K562 (cell line): ENCODE measurements around the gene GPR42. TPM values are rescaled to one million over a fixed set of nuclear protein-coding genes. Genes with fewer than 3 reads are reported as not detected.

ENCODE experiments used
- ATAC-seq: fragments of 200-7000 bp; cut with Tn5 transposase; 3 replicates; pipeline ENCODE4 v1.9.1; 2020; ENCODE audit warnings: moderate library complexity
- BruUV-seq: library from RNA; stranded (reverse); fragments of 400-500 nt; replicated peaks from 2 replicates; lab custom pipeline; 2021; lab: Mats Ljungman, UMichigan
- CTCF ChIA-PET: fragments of 300-600 bp; formaldehyde crosslinking; extraction: SDS; loops from one replicate; lab custom pipeline; 2021; ENCODE audit warnings: low intra/inter-chr PET ratio; lab: Yijun Ruan, JAX
- POLR2A ChIA-PET: fragments of 300-600, 350-650 bp; sonication (Branson Sonifier 250); formaldehyde crosslinking; extraction: SDS; loops from one replicate; lab custom pipeline; 2021; ENCODE audit warnings: antibody characterized with exemption, inconsistent platforms; lab: Yijun Ruan, JAX
- DNase-seq, 4 experiments: peaks; one replicate each; pipeline versions ENCODE4 v3.0.0 to v3.0.0-alpha.2; 2011 to 2018; ENCODE audit warnings: low spot score in 3 of 4, mixed read lengths in 3 of 4; ENCODE audit errors: extremely low read depth in 1 of 4
- FAIRE-seq: peaks from 2 replicates; lab custom pipeline; 2011; peaks lifted over from hg19 to GRCh38; lab: Jason Lieb, UNC
- H2AFZ ChIP-seq: 2 replicates; pipeline ENCODE4 v1.6.0; 2011; ENCODE audit warnings: low read depth, low read length, control low read depth, inconsistent platforms
- H3K27ac ChIP-seq: fragments of 200-600 bp; 3 replicates; pipeline ENCODE4 v1.8.0; 2011; ENCODE audit warnings: low read depth, mild to moderate bottlenecking, control low read depth, inconsistent platforms, low read length, moderate library complexity, mixed read lengths; ENCODE audit errors: extremely low read depth
- H3K27me3 ChIP-seq, 2 experiments: fragments of 300-600 bp in 1 of 2; 2 replicates in 1 of 2; 3 replicates in 1 of 2; pipeline versions ENCODE4 v1.6.0 to v1.8.0; 2011; ENCODE audit warnings: inconsistent platforms in 2 of 2, low read length in 2 of 2, mild to moderate bottlenecking in 1 of 2, mixed read lengths in 1 of 2, moderate library complexity in 1 of 2; ENCODE audit not compliant: control insufficient read depth in 2 of 2, insufficient read depth in 2 of 2
- H3K36me3 ChIP-seq: fragments of 300-600 bp; 3 replicates; pipeline ENCODE4 v1.8.0; 2011; ENCODE audit warnings: mild to moderate bottlenecking, low read length, inconsistent platforms; ENCODE audit not compliant: control insufficient read depth, insufficient read depth
- H3K4me1 ChIP-seq, 2 experiments: fragments of 200-600 bp in 1 of 2; replicated peaks in 1 of 2; 2 replicates in 1 of 2; 3 replicates in 1 of 2; pipeline versions ENCODE4 v1.5.1 to v1.8.0; 2011; ENCODE audit warnings: inconsistent platforms in 2 of 2, low read length in 2 of 2, mild to moderate bottlenecking in 1 of 2, mixed read lengths in 1 of 2, moderate library complexity in 1 of 2; ENCODE audit not compliant: control insufficient read depth in 2 of 2, insufficient read depth in 2 of 2
- H3K4me2 ChIP-seq: 2 replicates; pipeline ENCODE4 v1.6.1; 2011; ENCODE audit warnings: low read length, control low read depth, inconsistent platforms, mixed read lengths; ENCODE audit not compliant: insufficient read depth
- H3K4me3 ChIP-seq: fragments of 200-600 bp; sonication (generic), shearing (Covaris generic); 2 replicates; pipeline ENCODE4 v1.5.1; 2016; ENCODE audit warnings: control low read depth, inconsistent platforms
- H3K79me2 ChIP-seq: fragments of 200-600 bp; 3 replicates; pipeline ENCODE4 v1.8.0; 2011; ENCODE audit warnings: low read length, inconsistent platforms; ENCODE audit not compliant: control insufficient read depth, insufficient read depth
- H3K9ac ChIP-seq, 2 experiments: 2 replicates each; pipeline versions ENCODE4 v1.6.0 to v1.6.1; 2011; ENCODE audit warnings: low read depth in 2 of 2, low read length in 2 of 2, control low read depth in 1 of 2, inconsistent platforms in 1 of 2, mild to moderate bottlenecking in 1 of 2, mixed read lengths in 1 of 2; ENCODE audit not compliant: insufficient read depth in 1 of 2
- H3K9me1 ChIP-seq: one replicate; pipeline ENCODE4 v1.6.0; 2011; ENCODE audit warnings: inconsistent platforms, mild to moderate bottlenecking, low read length, moderate library complexity; ENCODE audit not compliant: control insufficient read depth, insufficient read depth
- H3K9me3 ChIP-seq: replicated peaks from 2 replicates; pipeline ENCODE4 v1.5.1; 2011; ENCODE audit warnings: low read depth, low read length, inconsistent platforms; ENCODE audit not compliant: control insufficient read depth, insufficient read depth
- H4K20me1 ChIP-seq: replicated peaks from 2 replicates; pipeline ENCODE4 v1.6.1; 2011; ENCODE audit warnings: low read length, inconsistent platforms, mixed read lengths; ENCODE audit not compliant: control insufficient read depth, insufficient read depth
- WGBS: fragments of 100-300 bp; shearing (Covaris generic); methylation state at CpG from one replicate; pipeline ENCODE4 v1.1.6; 2016; ENCODE audit warnings: low coverage, mixed read lengths; ENCODE audit not compliant: insufficient coverage; ENCODE audit errors: missing lambda C conversion rate; 5-methylcytosine and 5-hydroxymethylcytosine counted together
- in situ Hi-C: fragments of 300-500 bp; cut with MboI; formaldehyde crosslinking; loops from 4 replicates; pipeline ENCODE4 v1.15.0; 2018; ENCODE audit warnings: inconsistent platforms, mixed read lengths
- intact Hi-C: fragments of 100-400 bp; cut with micrococcal nuclease; formaldehyde crosslinking; loops from 2 replicates; pipeline ENCODE4 v1.14.2; 2022
- polyA plus RNA-seq, 8 experiments: library from polyadenylated mRNA; depleted of rRNA in 4 of 8; stranded (reverse) in 5 of 8; unstranded in 3 of 8; fragments of >200 nt; fragmentation: Nextera tagmentation in 2 of 8; fragmentation: Illumina TruSeq in 1 of 8; extraction: Ambion mirVana in 2 of 8; extraction: Trizol in 1 of 8; gene quantifications; 2 replicates each; pipeline versions ENCODE4 v1.2.1 to v1.2.3, GENCODE V29; 2011 to 2014; ENCODE audit warnings: inconsistent platforms in 1 of 8, missing spikeins in 1 of 8
- total RNA-seq, 7 experiments: library from RNA; depleted of rRNA in 6 of 7; stranded (reverse); fragments of >200 nt in 6 of 7; fragmentation: Illumina TruSeq in 2 of 7; extraction: Trizol in 2 of 7; gene quantifications; 2 replicates each; pipeline versions ENCODE4 v1.2.1 to v1.2.3, GENCODE V29; 2011 to 2021; ENCODE audit warnings: low replicate concordance in 1 of 7
- TF ChIP-seq, protein P1 (sequence below): sonication (generic); formaldehyde crosslinking; IDR thresholded peaks from 2 replicates; pipeline ENCODE4 v1.8.1; 2023; ENCODE audit warnings: mild to moderate bottlenecking, missing genetic modification reagents
- TF ChIP-seq, protein P2 (sequence below): fragments of 250-450 bp; sonication (Bioruptor Pico); IDR thresholded peaks from 2 replicates; pipeline ENCODE4 v1.9.0; 2021; ENCODE audit warnings: mild to moderate bottlenecking

The GPR42 gene
- total and polyA plus RNA-seq, 9 of the 15 experiments (the other 6 are each of a cell fraction or from before 2014, with no cell fraction given): not detected

DNA sequence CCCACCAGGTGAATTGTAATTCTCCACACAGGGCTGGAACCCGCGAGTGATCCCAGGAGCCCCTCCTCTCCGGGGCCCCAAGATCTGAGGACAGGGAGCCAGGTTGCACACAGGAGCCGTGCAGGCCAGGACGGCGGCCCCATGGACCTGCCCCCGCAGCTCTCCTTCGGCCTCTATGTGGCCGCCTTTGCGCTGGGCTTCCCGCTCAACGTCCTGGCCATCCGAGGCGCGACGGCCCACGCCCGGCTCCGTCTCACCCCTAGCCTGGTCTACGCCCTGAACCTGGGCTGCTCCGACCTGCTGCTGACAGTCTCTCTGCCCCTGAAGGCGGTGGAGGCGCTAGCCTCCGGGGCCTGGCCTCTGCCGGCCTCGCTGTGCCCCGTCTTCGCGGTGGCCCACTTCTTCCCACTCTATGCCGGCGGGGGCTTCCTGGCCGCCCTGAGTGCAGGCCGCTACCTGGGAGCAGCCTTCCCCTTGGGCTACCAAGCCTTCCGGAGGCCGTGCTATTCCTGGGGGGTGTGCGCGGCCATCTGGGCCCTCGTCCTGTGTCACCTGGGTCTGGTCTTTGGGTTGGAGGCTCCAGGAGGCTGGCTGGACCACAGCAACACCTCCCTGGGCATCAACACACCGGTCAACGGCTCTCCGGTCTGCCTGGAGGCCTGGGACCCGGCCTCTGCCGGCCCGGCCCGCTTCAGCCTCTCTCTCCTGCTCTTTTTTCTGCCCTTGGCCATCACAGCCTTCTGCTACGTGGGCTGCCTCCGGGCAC, 19.3 kb upstream of the GPR42 start:
- CTCF ChIA-PET: interaction anchor here (0.6 to 2.7 kb wide), 2 partner anchors 116 to 284 kb away, joined by 3 to 34 read pairs; no protein-coding TSS in a partner anchor
- DNase-seq (peak in 1 of 4 experiments; percentile 4), ATAC-seq (no peak)

More for the DNA sequence above, 19.3 kb upstream of the GPR42 start:
- Histone ChIP-seq H3K9ac (no peak overlapping the region; a peak in 1 of 4 replicates), H2AFZ (no peak overlapping the region), H3K4me2 (no peak overlapping the region), H3K4me3 (no peak overlapping the region), H3K9me3 (no peaks in the 10 kb centered on the region), H3K27ac (no peak overlapping the region)
- in situ Hi-C loops (no loop called here), intact Hi-C loops (loop anchor here (1.0 kb wide), 2 partner anchors 117 to 144 kb away; no protein-coding TSS in a partner anchor)
- BruUV-seq: no TSS peak
- TF ChIP-seq, protein P1, sequence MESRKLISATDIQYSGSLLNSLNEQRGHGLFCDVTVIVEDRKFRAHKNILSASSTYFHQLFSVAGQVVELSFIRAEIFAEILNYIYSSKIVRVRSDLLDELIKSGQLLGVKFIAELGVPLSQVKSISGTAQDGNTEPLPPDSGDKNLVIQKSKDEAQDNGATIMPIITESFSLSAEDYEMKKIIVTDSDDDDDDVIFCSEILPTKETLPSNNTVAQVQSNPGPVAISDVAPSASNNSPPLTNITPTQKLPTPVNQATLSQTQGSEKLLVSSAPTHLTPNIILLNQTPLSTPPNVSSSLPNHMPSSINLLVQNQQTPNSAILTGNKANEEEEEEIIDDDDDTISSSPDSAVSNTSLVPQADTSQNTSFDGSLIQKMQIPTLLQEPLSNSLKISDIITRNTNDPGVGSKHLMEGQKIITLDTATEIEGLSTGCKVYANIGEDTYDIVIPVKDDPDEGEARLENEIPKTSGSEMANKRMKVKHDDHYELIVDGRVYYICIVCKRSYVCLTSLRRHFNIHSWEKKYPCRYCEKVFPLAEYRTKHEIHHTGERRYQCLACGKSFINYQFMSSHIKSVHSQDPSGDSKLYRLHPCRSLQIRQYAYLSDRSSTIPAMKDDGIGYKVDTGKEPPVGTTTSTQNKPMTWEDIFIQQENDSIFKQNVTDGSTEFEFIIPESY (CRISPR knock-in tag): peak; percentile 37
- TF ChIP-seq, protein P2, sequence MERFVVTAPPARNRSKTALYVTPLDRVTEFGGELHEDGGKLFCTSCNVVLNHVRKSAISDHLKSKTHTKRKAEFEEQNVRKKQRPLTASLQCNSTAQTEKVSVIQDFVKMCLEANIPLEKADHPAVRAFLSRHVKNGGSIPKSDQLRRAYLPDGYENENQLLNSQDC (CRISPR knock-in tag): no peak
- TF ChIP-seq, all 486 proteins: peak for 1
- Histone ChIP-seq H3K79me2 (no peaks in the 10 kb centered on the region), H3K36me3 (no peaks in the 10 kb centered on the region), H4K20me1 (no peaks in the 10 kb centered on the region), H3K27me3 (peaks cover 3 to 7% of the 10 kb centered on the region in 2 experiments; a peak in 3 of 5 replicates), H3K4me1 (peaks cover 10 to 34% of the 10 kb centered on the region in 2 experiments; a peak in 4 of 5 replicates), H3K9me1 (no peaks in the 10 kb centered on the region)
- POLR2A ChIA-PET: interaction anchor here (0.7 to 1.0 kb wide), 3 partner anchors 11 to 137 kb away, joined by 3 to 6 read pairs (median 4); no protein-coding TSS in a partner anchor
- 62% methylated on average over 32 of the region's 47 CpGs for WGBS
- no peak for FAIRE-seq
